ENCODE results near the gene COG3. TPM values are rescaled to one million over a fixed set of nuclear protein-coding genes. Genes with fewer than 3 reads are reported as not detected.

Gene COG3
- total RNA-seq, 2 donors from 2014 or later: 37.7 to 76.0 TPM

- H3K4me3 ChIP-seq: no peak overlapping the region
- no peaks in the 10 kb centered on the region for H3K27me3 ChIP-seq (replicated peaks; ENCODE audit: insufficient read depth)
- no peak for DNase-seq (ENCODE audit: low spot score)
- H3K9me3 ChIP-seq: no peaks in the 10 kb centered on the region
- WGBS: 57% methylated on average over 8 of the region's 8 CpGs
- no peak overlapping the region for H3K27ac ChIP-seq
- H3K4me1 ChIP-seq (replicated peaks): no peaks in the 10 kb centered on the region
- no peaks in the 10 kb centered on the region for H3K36me3 ChIP-seq
- TF ChIP-seq CTCF (IDR thresholded peaks at IDR 0.05) (no peak), POLR2AphosphoS5 (IDR thresholded peaks at IDR 0.05) (no peak), POLR2A (IDR thresholded peaks at IDR 0.05) (no peak)
- intact Hi-C loops (cut with DNase I): no loop called here
Measured at GRCh38 chr13:45434556-45435371, 30.0 kb upstream of the COG3 start.

GRCh38 chr13:45436332-45436731 is 28.4 kb upstream of the COG3 start:
- DNase-seq (ENCODE audit: low spot score): no peak
- intact Hi-C loops (cut with DNase I): no loop called here
- H3K9me3 ChIP-seq: no peaks in the 10 kb centered on the region
- H3K27me3 ChIP-seq (replicated peaks; ENCODE audit: insufficient read depth): no peaks in the 10 kb centered on the region
- 86% methylated on average over 9 of the region's 9 CpGs for WGBS
- H3K4me3 ChIP-seq: no peak overlapping the region
- no peaks in the 10 kb centered on the region for H3K4me1 ChIP-seq (replicated peaks)
- TF ChIP-seq POLR2AphosphoS5 (IDR thresholded peaks at IDR 0.05) (no peak), CTCF (IDR thresholded peaks at IDR 0.05) (no peak), POLR2A (IDR thresholded peaks at IDR 0.05) (no peak)
- H3K27ac ChIP-seq: no peak overlapping the region
- H3K36me3 ChIP-seq: no peaks in the 10 kb centered on the region

GRCh38 chr13:45436953-45437352 is 27.8 kb upstream of the COG3 start:
- H3K9me3 ChIP-seq: no peaks in the 10 kb centered on the region
- H3K4me3 ChIP-seq: no peak overlapping the region
- H3K27me3 ChIP-seq (replicated peaks; ENCODE audit: insufficient read depth): no peaks in the 10 kb centered on the region
- intact Hi-C loops (cut with DNase I): no loop called here
- DNase-seq (ENCODE audit: low spot score): no peak
- H3K4me1 ChIP-seq (replicated peaks): no peaks in the 10 kb centered on the region
- no peak overlapping the region for H3K27ac ChIP-seq
- no peak for TF ChIP-seq POLR2A (IDR thresholded peaks at IDR 0.05)
- WGBS: 95% methylated on average over 4 of the region's 4 CpGs
- H3K36me3 ChIP-seq: no peaks in the 10 kb centered on the region

GRCh38 chr13:45437947-45438346 is 26.8 kb upstream of the COG3 start:
- TF ChIP-seq CTCF (IDR thresholded peaks at IDR 0.05): no peak
- no peak for TF ChIP-seq POLR2AphosphoS5 (IDR thresholded peaks at IDR 0.05)
- TF ChIP-seq POLR2A (IDR thresholded peaks at IDR 0.05): no peak
- Histone ChIP-seq H3K9me3 (no peaks in the 10 kb centered on the region), H3K27me3 (replicated peaks; ENCODE audit: insufficient read depth) (no peaks in the 10 kb centered on the region), H3K27ac (no peak overlapping the region), H3K36me3 (no peaks in the 10 kb centered on the region), H3K4me3 (no peak overlapping the region), H3K4me1 (replicated peaks) (no peaks in the 10 kb centered on the region)
- DNase-seq (ENCODE audit: low spot score): no peak
- 86% methylated on average over 4 of the region's 4 CpGs for WGBS
- intact Hi-C loops (cut with DNase I): no loop called here

- no peaks in the 10 kb centered on the region for H3K4me1 ChIP-seq (replicated peaks)
- intact Hi-C loops (cut with DNase I): no loop called here
- no peaks in the 10 kb centered on the region for H3K9me3 ChIP-seq
- no peaks in the 10 kb centered on the region for H3K27me3 ChIP-seq (replicated peaks; ENCODE audit: insufficient read depth)
- H3K4me3 ChIP-seq: no peak overlapping the region
- no peaks in the 10 kb centered on the region for H3K36me3 ChIP-seq
- no peak for TF ChIP-seq POLR2A (IDR thresholded peaks at IDR 0.05)
- no peak for TF ChIP-seq CTCF (IDR thresholded peaks at IDR 0.05)
- TF ChIP-seq POLR2AphosphoS5 (IDR thresholded peaks at IDR 0.05): no peak
- WGBS: 85% methylated on average over 4 of the region's 4 CpGs
- DNase-seq (ENCODE audit: low spot score): no peak
- no peak overlapping the region for H3K27ac ChIP-seq
Measured at GRCh38 chr13:45439008-45439407, 25.7 kb upstream of the COG3 start.
